Osteocyte (in vitro differentiated cells): ENCODE data around the gene NPPA. TPM values are rescaled to one million over a fixed set of nuclear protein-coding genes. Genes with fewer than 3 reads are reported as not detected.
"Not testable (repeated sequence)": the region's sequence is repeated elsewhere in the genome, so short reads cannot be mapped to it uniquely, and the experiment has no call there.

Experiments
- DNase-seq: peaks from one replicate; pipeline ENCODE4 v3.0.0; 2021; ENCODE audit warnings: mixed read lengths; ENCODE audit not compliant: unreplicated experiment; ENCODE audit errors: extremely low spot score
- H3K27ac Mint-ChIP-seq: one replicate; pipeline ENCODE4 v1.8.0; 2021; ENCODE audit warnings: mild to moderate bottlenecking, mixed read lengths; ENCODE audit not compliant: unreplicated experiment
- H3K27me3 Mint-ChIP-seq: one replicate; pipeline ENCODE4 v1.8.0; 2021; ENCODE audit warnings: mixed read lengths; ENCODE audit not compliant: unreplicated experiment
- H3K36me3 Mint-ChIP-seq: one replicate; pipeline ENCODE4 v1.8.0; 2021; ENCODE audit warnings: mixed read lengths; ENCODE audit not compliant: unreplicated experiment
- H3K4me1 Mint-ChIP-seq: one replicate; pipeline ENCODE4 v1.8.0; 2021; ENCODE audit warnings: mixed read lengths; ENCODE audit not compliant: unreplicated experiment
- H3K4me3 Mint-ChIP-seq: one replicate; pipeline ENCODE4 v1.8.0; 2021; ENCODE audit warnings: mild to moderate bottlenecking, moderate library complexity, mixed read lengths; ENCODE audit not compliant: unreplicated experiment
- H3K9me3 Mint-ChIP-seq: one replicate; pipeline ENCODE4 v1.8.0; 2021; ENCODE audit warnings: mixed read lengths; ENCODE audit not compliant: unreplicated experiment
- total RNA-seq: library from RNA; stranded (reverse); gene quantifications from 2 replicates; pipeline ENCODE4 v1.2.1, GENCODE V29; 2021
- TF ChIP-seq, protein P1 (sequence below): fragments of 200-600 bp; sonication (generic); IDR thresholded peaks from 2 replicates; pipeline ENCODE4 v1.5.0; 2021; ENCODE audit warnings: antibody characterized with exemption, mild to moderate bottlenecking, moderate library complexity

Gene NPPA
- total RNA-seq, 1 donor from 2014 or later = not detected

DNA sequence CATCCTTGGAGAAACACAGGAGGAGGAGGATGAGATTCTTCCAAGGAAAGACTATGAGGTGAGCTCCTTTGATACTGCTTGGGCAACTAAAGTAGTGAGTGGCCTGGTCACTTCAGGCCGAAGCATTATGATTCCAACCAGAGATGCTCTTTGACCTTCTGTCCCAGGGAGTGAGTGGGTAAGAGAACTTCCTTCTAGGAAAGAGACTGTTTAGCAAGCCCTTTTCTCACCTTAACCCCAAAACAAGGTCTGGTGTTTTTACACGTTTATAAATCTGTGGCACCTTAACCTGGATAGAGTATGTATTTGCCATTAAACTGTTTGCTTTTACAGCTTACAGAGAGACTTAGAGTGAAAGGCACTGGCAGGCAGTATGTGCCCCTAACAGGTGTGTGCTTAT, 40.5 kb downstream of the NPPA start:
- Mint-ChIP-seq H3K27me3 (no peaks in the 10 kb centered on the region), H3K36me3 (peaks cover 22% of the 10 kb centered on the region), H3K4me3 (peak overlapping the region; percentile 100), H3K9me3 (no peaks in the 10 kb centered on the region), H3K27ac (peak overlapping the region; percentile 98), H3K4me1 (peaks cover 57% of the 10 kb centered on the region)
- TF ChIP-seq, protein P1, sequence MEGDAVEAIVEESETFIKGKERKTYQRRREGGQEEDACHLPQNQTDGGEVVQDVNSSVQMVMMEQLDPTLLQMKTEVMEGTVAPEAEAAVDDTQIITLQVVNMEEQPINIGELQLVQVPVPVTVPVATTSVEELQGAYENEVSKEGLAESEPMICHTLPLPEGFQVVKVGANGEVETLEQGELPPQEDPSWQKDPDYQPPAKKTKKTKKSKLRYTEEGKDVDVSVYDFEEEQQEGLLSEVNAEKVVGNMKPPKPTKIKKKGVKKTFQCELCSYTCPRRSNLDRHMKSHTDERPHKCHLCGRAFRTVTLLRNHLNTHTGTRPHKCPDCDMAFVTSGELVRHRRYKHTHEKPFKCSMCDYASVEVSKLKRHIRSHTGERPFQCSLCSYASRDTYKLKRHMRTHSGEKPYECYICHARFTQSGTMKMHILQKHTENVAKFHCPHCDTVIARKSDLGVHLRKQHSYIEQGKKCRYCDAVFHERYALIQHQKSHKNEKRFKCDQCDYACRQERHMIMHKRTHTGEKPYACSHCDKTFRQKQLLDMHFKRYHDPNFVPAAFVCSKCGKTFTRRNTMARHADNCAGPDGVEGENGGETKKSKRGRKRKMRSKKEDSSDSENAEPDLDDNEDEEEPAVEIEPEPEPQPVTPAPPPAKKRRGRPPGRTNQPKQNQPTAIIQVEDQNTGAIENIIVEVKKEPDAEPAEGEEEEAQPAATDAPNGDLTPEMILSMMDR = no peak
- DNase-seq = no peak

DNA sequence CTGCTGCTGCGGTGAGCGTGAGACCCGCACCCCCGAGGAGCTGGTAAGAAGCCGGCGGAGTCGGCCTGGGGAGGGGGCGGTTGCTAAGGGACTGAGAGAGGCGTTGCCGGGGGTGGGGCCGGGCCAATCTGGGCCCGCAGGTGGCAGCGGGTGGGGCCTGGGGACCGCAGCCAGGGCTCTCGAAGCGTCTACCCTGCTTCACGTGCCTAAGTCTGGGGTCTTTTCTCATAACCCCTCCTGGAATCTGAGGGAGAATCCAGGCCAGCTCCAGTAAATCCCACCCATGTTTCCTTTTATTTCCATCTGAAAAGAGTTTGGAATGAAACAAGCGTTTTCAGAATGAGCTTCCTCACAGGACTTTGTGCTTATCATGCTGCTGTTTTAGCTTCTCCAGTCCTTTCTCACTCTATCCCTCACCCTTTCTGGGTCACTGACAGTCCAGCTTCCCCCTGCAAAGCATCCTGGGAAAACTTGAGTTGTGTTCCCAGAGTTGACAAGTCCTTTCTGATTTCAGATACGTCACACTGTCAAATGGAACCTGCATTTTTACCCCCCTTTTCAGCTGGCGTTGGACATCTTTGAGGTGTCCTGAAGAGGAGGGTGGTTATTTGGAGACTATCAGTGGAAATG, 41.2 kb downstream of the NPPA start:
- Mint-ChIP-seq H3K27ac (peak overlapping the region; percentile 98), H3K4me1 (peaks cover 62% of the 10 kb centered on the region), H3K27me3 (no peaks in the 10 kb centered on the region), H3K9me3 (no peaks in the 10 kb centered on the region), H3K4me3 (peak overlapping the region; percentile 100), H3K36me3 (peaks cover 20% of the 10 kb centered on the region)
- DNase-seq = no peak
- TF ChIP-seq, protein P1 = no peak

DNA sequence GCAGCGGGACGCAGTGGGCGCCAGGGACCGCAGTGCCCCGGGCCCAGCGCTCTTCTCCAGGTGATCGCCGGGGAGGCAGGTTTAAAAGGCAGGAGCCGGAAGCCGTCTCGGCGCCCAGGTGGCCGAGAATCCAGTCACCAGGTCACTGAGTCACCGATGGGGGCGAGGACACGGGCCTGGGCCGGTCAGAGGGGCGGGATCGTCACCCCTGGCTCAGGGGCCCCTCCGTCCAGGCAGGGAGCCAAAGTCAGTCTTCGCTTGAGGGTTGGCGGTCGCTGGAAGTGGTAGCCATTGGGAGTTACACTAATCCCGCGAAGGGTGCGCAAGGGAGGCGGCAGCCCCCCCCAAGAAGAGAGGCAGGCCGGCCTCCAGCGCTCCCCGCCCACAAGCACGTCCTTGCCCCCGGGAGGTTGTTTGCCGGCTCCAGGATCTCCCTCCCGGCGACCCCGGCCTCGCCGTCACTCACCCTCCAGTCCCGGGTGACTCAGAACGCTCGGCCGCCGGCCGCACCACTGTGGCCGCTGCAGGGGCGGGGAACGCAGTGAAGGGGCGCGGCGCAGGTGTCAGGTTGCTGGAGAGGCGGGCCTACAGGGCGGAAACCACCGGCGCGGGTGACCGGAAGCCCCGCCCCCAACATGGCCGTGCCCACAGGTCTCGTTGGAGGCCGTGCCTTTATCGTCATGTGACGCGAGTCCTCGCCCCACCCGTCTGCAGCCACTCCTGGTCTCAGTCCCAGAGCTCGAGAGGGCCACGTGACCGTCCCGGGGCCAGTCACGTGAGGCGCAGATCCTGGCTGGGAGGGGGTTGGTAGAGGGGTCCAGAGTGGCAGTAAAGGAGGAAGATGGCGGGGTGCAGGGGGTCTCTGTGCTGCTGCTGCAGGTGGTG, 41.9 kb downstream of the NPPA start, which contains the start of the genes CLCN6 and MTHFR:
CLCN6 (plus strand) TSS at position 770 of the 885 bp plus-strand sequence; CDS start at position 842, 72 bp downstream.
MTHFR (minus strand) TSS at position 543 of the 885 bp plus-strand sequence. CDS start 2,848 bp downstream, outside the sequence.
- peaks cover 65% of the 10 kb centered on the region for H3K4me1 Mint-ChIP-seq
- TF ChIP-seq, protein P1 = no peak
- H3K9me3 Mint-ChIP-seq = no peaks in the 10 kb centered on the region
- peaks cover 26% of the 10 kb centered on the region for H3K36me3 Mint-ChIP-seq
- H3K27me3 Mint-ChIP-seq = no peaks in the 10 kb centered on the region
- H3K4me3 Mint-ChIP-seq = peak within 1 kb of the TSS; percentile 100
- peak; percentile 100 for DNase-seq
- H3K27ac Mint-ChIP-seq = peak within 1 kb of the TSS; percentile 98

DNA sequence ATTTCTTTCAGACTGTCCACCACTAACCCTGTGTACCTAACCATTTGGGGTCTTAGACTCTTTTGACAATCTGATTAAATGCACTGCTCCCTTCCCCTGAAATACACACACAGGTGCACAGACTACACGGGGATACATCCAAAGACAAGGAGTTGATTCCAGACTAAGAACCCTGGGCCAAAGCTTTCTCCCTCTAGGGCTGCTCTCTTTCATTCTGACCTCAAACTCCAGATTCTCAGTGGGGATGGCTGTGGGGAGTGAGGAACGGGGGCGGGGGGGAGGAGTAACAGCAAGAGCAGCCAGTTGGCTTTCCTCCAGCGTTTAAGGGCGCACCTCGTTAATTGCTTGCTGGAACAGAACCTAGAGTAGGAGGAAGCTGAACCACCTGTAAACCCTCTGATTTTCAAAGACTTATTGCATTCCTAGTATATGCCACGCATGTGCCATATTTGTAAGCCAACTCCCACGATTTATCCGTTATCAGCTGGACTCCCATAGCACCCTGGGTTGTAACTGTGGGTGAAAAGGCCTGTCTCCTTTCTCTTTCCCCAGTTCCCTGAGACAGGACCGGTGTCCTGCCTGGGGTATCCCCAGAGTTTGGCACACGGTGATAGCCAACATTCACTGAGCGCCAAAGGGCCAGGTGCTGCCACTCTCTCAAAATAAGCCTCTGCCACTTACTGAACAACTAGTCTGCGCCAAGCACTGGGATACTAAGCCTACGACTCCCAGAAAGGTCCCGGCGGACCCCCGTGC, 42.7 kb downstream of the NPPA start:
- no peak for DNase-seq
- no peaks in the 10 kb centered on the region for H3K9me3 Mint-ChIP-seq
- peak overlapping the region; percentile 100 for H3K4me3 Mint-ChIP-seq
- H3K36me3 Mint-ChIP-seq = peaks cover 27% of the 10 kb centered on the region
- TF ChIP-seq, protein P1 = no peak
- H3K4me1 Mint-ChIP-seq = peaks cover 65% of the 10 kb centered on the region
- H3K27me3 Mint-ChIP-seq = no peaks in the 10 kb centered on the region
- peak overlapping the region; percentile 92 for H3K27ac Mint-ChIP-seq

DNA sequence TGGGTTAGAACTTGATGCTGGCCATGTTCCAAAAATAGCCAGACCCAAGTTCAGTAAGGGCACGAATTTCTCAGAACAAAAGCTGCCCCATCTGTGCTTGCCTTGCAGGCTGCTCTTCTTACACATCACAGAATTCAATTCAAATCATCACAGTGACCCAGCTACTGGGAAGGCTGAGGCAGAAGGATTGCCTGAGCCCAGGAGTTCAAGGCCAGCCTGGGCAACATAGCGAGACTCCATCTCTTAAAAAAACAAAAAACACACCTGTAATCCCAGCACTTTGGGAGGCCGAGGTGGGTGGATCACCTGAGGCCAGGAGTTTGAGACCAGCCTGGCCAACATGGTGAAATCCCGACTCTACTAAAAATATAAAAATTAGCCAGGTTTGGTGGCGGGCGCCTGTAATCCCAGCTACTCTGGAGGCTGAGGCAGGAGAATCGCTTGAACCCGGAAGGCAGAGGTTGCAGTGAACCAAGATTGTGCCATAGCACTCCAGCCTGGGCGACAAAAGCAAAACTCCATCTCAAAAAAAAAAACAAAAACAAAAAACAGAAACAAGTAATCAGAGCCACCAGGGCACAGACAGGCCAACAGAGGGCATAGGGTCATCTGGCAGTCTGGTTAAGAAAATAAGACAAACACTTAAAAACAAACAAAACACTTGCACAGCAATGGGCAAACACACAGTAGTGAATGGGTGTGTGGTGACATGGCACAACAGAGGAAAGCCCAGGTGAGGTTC, 43.5 kb downstream of the NPPA start:
- peaks cover 21% of the 10 kb centered on the region for H3K36me3 Mint-ChIP-seq
- DNase-seq, H3K27me3 Mint-ChIP-seq, H3K9me3 Mint-ChIP-seq: not testable (repeated sequence)
- peak overlapping the region; percentile 100 for H3K4me3 Mint-ChIP-seq
- H3K4me1 Mint-ChIP-seq = peaks cover 62% of the 10 kb centered on the region
- peak overlapping the region; percentile 92 for H3K27ac Mint-ChIP-seq
